Keratinocyte (primary cell): ENCODE data around the gene TET2.

Experiments
- EZH2 ChIP-seq: IDR thresholded peaks from one replicate; pipeline ENCODE4 v1.6.1; 2012; ENCODE audit warnings: inconsistent platforms, mild to moderate bottlenecking, low read length, moderate library complexity
- TF ChIP-seq, protein P1 (sequence below), 3 experiments: IDR thresholded peaks in 1 of 3; conservative IDR thresholded peaks in 1 of 3; optimal IDR thresholded peaks in 1 of 3; 2 replicates in 2 of 3; 3 replicates in 1 of 3; pipeline versions ENCODE3 to v1.5.1; 2011; ENCODE audit warnings: low read length in 3 of 3, mild to moderate bottlenecking in 3 of 3, moderate library complexity in 2 of 3, control low read depth in 1 of 3, inconsistent platforms in 1 of 3; ENCODE audit not compliant: insufficient read depth in 2 of 3; ENCODE audit errors: extremely low read depth in 1 of 3

DNA sequence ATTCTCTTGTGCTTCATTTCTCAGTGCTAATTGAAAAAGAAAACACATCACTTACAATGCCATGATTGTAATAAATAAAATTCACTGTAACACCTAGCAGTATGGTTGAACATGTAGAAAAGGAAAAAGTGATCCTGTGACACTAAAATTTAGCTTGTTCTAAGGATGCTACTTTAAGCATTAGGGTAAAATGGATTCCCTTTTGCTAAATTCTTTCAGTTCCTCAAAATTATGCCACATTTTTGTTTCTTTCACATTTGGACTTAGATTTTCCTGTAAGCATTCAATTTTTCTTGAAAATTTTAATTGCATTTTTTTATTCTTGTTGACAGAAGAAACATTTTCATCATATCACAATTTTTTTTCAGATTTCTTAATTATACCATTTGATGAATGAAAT lies 19.4 kb downstream of the TET2 start:
- no peak for TF ChIP-seq EZH2
- TF ChIP-seq, protein P1, sequence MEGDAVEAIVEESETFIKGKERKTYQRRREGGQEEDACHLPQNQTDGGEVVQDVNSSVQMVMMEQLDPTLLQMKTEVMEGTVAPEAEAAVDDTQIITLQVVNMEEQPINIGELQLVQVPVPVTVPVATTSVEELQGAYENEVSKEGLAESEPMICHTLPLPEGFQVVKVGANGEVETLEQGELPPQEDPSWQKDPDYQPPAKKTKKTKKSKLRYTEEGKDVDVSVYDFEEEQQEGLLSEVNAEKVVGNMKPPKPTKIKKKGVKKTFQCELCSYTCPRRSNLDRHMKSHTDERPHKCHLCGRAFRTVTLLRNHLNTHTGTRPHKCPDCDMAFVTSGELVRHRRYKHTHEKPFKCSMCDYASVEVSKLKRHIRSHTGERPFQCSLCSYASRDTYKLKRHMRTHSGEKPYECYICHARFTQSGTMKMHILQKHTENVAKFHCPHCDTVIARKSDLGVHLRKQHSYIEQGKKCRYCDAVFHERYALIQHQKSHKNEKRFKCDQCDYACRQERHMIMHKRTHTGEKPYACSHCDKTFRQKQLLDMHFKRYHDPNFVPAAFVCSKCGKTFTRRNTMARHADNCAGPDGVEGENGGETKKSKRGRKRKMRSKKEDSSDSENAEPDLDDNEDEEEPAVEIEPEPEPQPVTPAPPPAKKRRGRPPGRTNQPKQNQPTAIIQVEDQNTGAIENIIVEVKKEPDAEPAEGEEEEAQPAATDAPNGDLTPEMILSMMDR (optimal IDR thresholded peaks at IDR 0.05 in 1 of 3, IDR thresholded peaks at IDR 0.05 in 1 of 3, conservative IDR thresholded peaks at IDR 0.05 in 1 of 3; ENCODE audit: extremely low read depth in 1 of 3, insufficient read depth in 2 of 3, low read length in 3 of 3), result no peak
